GM18520 (cell line): ENCODE measurements around the gene SLC23A1.

Experiments
- ATAC-seq: cut with Tn5 transposase; IDR thresholded peaks from one replicate; pipeline ENCODE4 v1.9.1; 2021; ENCODE audit not compliant: unreplicated experiment

Gene SLC23A1

GRCh38 chr5:139408191-139408590, 25.1 kb upstream of the SLC23A1 start:
- no peak for ATAC-seq

GRCh38 chr5:139407517-139407916, 24.4 kb upstream of the SLC23A1 start:
- ATAC-seq: no peak

GRCh38 chr5:139406963-139407362, 23.9 kb upstream of the SLC23A1 start:
- no peak for ATAC-seq

DNA sequence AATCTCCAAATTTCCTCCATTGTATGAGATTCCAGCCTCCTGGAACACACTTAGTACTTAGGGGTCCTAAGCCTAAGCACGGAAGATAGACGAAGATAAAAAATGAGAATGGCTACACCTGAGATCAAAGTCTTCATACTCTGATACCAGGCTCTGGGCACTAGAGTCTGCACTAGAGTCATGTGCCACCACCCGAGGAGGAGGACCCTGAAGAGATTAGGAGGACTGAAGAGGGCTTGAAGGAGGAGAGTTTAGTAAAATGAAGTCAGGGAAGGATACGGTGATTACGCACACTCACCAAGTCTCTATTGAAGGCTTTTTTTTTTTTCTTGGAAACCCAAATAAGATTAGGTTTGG, 21.4 kb upstream of the SLC23A1 start:
- no peak for ATAC-seq

DNA sequence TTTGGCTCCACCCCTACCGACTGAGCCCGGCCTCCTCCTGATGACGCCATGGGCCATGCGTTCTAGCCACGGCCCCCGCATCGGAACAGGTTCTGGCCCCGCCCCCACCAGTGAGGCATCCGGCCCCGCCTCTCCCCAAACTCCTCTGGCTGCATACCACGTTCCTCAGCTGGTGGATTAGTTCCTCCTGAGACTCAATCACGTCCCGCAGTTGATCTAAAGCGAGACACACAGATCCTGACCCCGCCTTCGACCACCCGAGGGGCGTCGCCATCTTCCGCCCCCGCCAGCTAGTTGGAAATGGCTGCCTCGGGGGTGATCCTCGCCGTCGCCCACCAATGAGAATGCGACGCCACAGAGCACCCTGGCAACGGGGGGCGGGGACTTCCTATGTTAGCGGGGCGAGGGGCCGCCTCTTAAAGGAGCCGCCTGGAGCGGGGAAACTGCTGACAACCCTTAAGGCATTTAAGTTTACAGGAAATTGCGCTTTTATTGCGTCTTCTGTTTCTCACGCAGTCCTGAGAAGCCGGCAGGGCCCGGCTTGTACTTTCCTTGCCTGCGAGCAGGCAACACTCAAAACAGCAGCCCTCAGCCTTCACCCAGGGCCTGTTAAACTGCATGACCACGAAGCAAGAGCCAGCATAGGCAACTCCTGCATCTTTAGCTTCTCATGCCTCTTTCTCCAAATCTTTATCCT, 20.8 kb upstream of the SLC23A1 start, which contains the start of gene SPATA24:
SPATA24 (minus strand) TSS at position 303 of the 697 bp plus-strand sequence; CDS start at position 274, 29 bp downstream.
- ATAC-seq: peak; percentile 65

DNA sequence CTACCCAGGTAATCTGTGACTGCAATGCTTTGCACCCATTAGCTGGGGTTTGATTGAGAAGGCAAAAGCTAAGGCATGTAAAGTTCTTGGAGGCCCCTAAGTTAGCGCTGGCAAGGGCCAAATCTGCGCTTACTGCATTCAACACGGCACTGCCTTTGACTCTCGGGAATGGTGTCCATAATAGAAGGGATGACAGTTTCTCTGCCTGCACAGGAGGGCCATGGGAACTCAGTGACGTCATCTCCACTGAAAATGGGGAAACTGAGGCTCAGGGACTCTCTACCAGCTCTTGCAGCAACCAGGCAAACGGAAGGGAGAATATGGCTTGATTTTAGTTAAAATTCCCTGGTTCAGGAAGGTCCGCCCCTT, 20.3 kb upstream of the SLC23A1 start:
- ATAC-seq: no peak

GRCh38 chr5:139402561-139403158, 19.6 kb upstream of the SLC23A1 start:
- no peak for ATAC-seq

- no peak for ATAC-seq
Measured at GRCh38 chr5:139401546-139401945, 18.4 kb upstream of the SLC23A1 start.

GRCh38 chr5:139399501-139400121, 16.5 kb upstream of the SLC23A1 start:
- ATAC-seq: peak; percentile 30

DNA sequence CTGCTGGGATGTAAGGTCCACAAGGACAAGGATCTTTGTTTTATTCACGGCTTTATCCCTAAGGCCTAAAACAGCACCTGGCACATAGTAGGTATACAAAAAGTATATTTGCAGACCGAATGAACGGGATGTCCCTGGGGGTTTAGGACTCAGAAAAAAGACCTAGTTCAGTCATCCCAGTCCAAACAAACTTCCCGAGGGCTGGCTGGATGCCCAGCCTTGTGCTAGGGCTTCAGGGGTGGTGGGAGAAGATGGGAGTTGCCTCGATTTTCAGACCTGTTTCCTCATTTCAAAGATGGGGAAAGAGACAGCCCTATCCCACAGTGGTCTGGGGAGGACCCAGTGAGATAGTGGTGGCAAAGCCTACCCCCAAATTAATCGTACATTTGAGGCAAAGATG, 14.8 kb upstream of the SLC23A1 start:
- no peak for ATAC-seq

- no peak for ATAC-seq
Measured at GRCh38 chr5:139396691-139397090, 13.6 kb upstream of the SLC23A1 start.

DNA sequence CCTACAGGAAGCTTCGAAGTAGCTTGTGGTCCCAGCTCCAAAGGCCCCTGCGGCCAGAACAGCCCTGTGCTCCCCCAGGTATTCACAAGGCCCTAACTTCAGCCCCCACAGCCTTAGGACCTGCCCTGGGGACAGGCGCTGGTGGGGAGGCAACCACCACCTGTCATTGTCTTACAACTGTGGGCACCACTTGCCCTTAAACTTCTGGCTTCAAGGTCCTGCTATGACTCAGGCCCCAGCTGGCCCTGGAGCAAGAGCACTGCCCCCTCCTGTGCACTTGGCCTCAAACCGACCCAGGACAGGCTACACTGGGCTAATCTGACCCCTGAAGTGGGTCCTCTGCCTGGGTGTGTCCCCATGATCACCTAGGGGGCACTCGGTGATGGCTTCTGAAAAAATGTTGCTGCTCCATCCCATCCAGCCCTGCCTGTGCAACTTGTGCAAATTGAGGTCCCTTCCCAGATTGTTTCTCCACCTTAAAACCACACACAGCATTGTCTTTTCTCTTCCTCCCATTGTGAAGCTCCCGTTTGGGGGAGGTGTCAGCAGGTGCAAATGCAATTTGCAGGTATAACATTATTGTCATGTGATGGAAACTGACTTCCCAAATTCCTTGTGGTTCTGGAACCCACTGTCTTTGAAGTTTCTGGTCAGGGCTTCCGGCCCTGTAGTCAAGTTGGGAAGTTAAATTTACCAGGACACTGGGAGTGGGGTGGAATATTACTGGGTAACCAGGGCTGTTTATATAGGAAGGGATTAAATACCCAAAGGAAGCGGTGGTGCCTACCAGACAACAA, 12.9 kb upstream of the SLC23A1 start:
- no peak for ATAC-seq

- ATAC-seq: no peak
Measured at GRCh38 chr5:139394654-139395566, 11.8 kb upstream of the SLC23A1 start, which contains the start of gene PROB1. TSS of gene PROB1 (minus strand) at chr5:139395104. CDS start at chr5:139395081, 23 bp downstream.

GRCh38 chr5:139394123-139394653, 11.1 kb upstream of the SLC23A1 start:
- no peak for ATAC-seq

DNA sequence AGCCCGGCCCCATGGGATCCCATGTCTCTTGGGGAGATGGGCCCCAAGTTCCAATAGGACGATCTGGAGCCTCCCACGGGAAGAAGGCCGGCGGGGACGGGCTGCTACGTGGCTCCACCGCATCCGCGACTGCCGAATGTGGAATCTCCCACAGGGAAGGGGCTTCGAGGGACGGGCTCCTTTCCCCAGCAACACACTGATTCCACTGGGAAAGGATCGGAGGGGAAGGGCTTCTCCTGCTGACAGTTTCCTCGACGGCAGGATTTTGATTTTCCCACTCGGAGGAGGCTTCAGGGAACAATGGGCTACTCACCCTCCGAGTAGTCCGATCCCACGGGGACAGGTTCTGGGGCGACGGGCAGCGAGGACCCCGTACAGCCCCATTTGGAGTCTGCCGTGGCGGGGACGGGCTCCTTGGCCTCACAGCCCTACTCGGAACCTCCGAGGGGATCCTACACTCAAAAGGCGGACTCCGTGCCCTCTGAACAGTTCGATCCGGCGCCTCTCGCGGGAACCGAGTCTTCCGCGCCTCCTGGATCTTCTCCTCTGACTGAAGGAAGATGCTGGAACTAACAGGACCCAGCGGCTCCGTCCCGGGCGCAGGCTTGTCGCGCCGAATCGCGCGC, 10.5 kb upstream of the SLC23A1 start:
- no peak for ATAC-seq

- ATAC-seq: peak; percentile 28
Measured at GRCh38 chr5:139392678-139393496, 9.8 kb upstream of the SLC23A1 start.

- no peak for ATAC-seq
Measured at GRCh38 chr5:139392324-139392677, 9.2 kb upstream of the SLC23A1 start.

GRCh38 chr5:139391570-139392323, 8.7 kb upstream of the SLC23A1 start:
- no peak for ATAC-seq
